Ovary (tissue), 9 donors: ENCODE results near the gene TUBGCP5. TPM values are rescaled to one million over a fixed set of nuclear protein-coding genes. Genes with fewer than 3 reads are reported as not detected.

Experiments
- DNase-seq, 5 donors: peaks; one replicate each; pipeline ENCODE4 v3.0.0-alpha.2; 2019 to 2020
- H3K27ac ChIP-seq, 2 donors: fragments of 200-600 bp; one replicate each; pipeline versions ENCODE4 v1.5.1 to v1.8.0; 2019 to 2022
- H3K27me3 ChIP-seq: fragments of 200-600 bp; one replicate; pipeline ENCODE4 v1.8.0; 2022
- H3K36me3 ChIP-seq: fragments of 200-600 bp; sonication (generic); one replicate; pipeline ENCODE4 v1.5.1; 2019
- H3K4me1 ChIP-seq: one replicate; pipeline ENCODE4 v1.8.1; 2013; ENCODE audit warnings: mild to moderate bottlenecking, moderate library complexity; ENCODE audit not compliant: insufficient read depth
- H3K4me3 ChIP-seq: fragments of 200-600 bp; sonication (generic); one replicate; pipeline ENCODE4 v1.5.1; 2017
- H3K9me3 ChIP-seq, 2 donors: fragments of 200-600 bp in 1 of 2; sonication (generic) in 1 of 2; one replicate each; pipeline versions ENCODE4 v1.5.1 to v1.8.1; 2013 to 2019; ENCODE audit warnings: mild to moderate bottlenecking in 1 of 2, moderate library complexity in 1 of 2
- CTCF ChIP-seq, 3 donors: fragments of 450-650 bp in 2 of 3; fragments of 200-600 bp in 1 of 3; IDR thresholded peaks; one replicate each; pipeline versions ENCODE4 v1.5.1 to v1.8.0; 2016 to 2022; ENCODE audit warnings: antibody characterized with exemption in 3 of 3, mild to moderate bottlenecking in 1 of 3
- EP300 ChIP-seq: sonication (generic); formaldehyde crosslinking; IDR thresholded peaks from one replicate; pipeline ENCODE4 v1.6.1; 2017; ENCODE audit warnings: antibody characterized with exemption
- POLR2A ChIP-seq: fragments of 450-650 bp; IDR thresholded peaks from one replicate; pipeline ENCODE4 v1.6.1; 2017; ENCODE audit warnings: antibody characterized with exemption, mild to moderate bottlenecking, moderate library complexity
- WGBS, 3 donors: extraction: QIAGEN DNeasy Blood & Tissue Kit in 1 of 3; methylation state at CpG; one replicate each; pipeline versions ENCODE4 v1.1.5 to v1.1.7; 2013 to 2017; 5-methylcytosine and 5-hydroxymethylcytosine counted together
- intact Hi-C, 4 donors: fragments of 100-400 bp; cut with DNase I; formaldehyde crosslinking; loops; one replicate each; pipeline versions ENCODE4 v1.11.0 to v1.15.1; 2022 to 2023
- polyA plus RNA-seq, 2 donors: library from polyadenylated mRNA; stranded (reverse); fragments of 200-250 nt in 1 of 2; fragments of 350-450 nt in 1 of 2; fragmentation: Illumina TruSeq in 1 of 2; extraction: RNeasy Lipid Tissue Mini Kit (QIAGEN cat#74804) in 1 of 2; gene quantifications; one replicate each; pipeline ENCODE4 v1.2.3, GENCODE V29; 2013 to 2014
- total RNA-seq, 7 donors: library from RNA; depleted of rRNA in 2 of 7; stranded (reverse); fragments of >200 nt in 2 of 7; fragmentation: NEBNext Ultra II Directional in 3 of 7; extraction: Animal tissue kit (Norgen Biotek cat#: 25700) in 3 of 7; gene quantifications; one replicate each; pipeline versions ENCODE4 v1.1.0 to v1.2.4, GENCODE V29; 2016 to 2023
- donor health status: DM: no; HTN: no; CAD: no; lungs with moderate emphysema.
- donor health status: DM: no; HTN: no; CAD: no.
- donor health status: Bipolar disorder and iron deficiency.
- donor health status: DM: yes; HTN: yes; CAD: no.
- donor health status: DM: no; HTN: no; CAD: no.
- donor health status: DM: yes; HTN: yes; CAD: no.

The TUBGCP5 gene
- total and polyA plus RNA-seq, 9 donors = 8.5 to 25.6 (median 16.1) TPM

GRCh38 chr15:23057707-23058106 lies 18.3 kb upstream of the TUBGCP5 start:
- TF ChIP-seq CTCF (IDR thresholded peaks at IDR 0.05) = no peak
- TF ChIP-seq EP300 = no peak
- TF ChIP-seq POLR2A = no peak
- Histone ChIP-seq H3K4me1 (no peaks in the 10 kb centered on the region), H3K4me3 (no peak overlapping the region), H3K9me3 (no peaks in the 10 kb centered on the region), H3K27ac (no peak overlapping the region), H3K27me3 (no peaks in the 10 kb centered on the region), H3K36me3 (no peaks in the 10 kb centered on the region)
- intact Hi-C loops = no loop called here
- DNase-seq = no peak

- no peaks in the 10 kb centered on the region for H3K27me3 ChIP-seq
- TF ChIP-seq CTCF (IDR thresholded peaks at IDR 0.05) (no peak), EP300 (no peak), POLR2A (no peak)
- no peaks in the 10 kb centered on the region for H3K4me1 ChIP-seq
- intact Hi-C loops = no loop called here
- H3K36me3 ChIP-seq = no peaks in the 10 kb centered on the region
- WGBS, 3 donors = 29 to 46% (median 38%) methylated on average over 5 of the region's 5 CpGs
- no peak overlapping the region for H3K4me3 ChIP-seq
- no peaks in the 10 kb centered on the region for H3K9me3 ChIP-seq
- H3K27ac ChIP-seq = no peak overlapping the region
- no peak for DNase-seq
Measured at GRCh38 chr15:23055316-23055715, 15.9 kb upstream of the TUBGCP5 start.

DNA sequence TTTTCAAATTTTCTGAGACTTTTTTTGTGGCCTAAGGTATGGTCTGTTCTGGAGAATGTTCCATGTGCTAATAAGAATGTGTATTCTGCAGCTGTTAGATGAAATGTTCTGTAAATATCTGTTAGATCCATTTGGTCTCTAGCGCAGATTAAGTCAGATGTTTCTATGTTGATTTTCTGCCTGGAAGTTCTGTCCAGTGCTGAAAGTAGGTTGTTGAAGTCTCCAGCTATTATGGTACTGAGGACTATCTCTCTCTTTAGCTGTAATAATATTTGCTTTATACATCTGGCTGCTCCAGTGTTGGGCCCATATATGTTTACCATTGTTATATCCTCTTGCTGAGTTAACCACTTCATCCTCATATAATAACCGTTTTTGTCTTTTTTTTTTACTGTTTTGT lies 13.2 kb upstream of the TUBGCP5 start:
- TF ChIP-seq POLR2A (no peak), CTCF (IDR thresholded peaks at IDR 0.05) (no peak), EP300 (no peak)
- 45 to 63% (median 55%) methylated on average over 2 of the region's 2 CpGs for WGBS, 3 donors
- H3K27ac ChIP-seq = no peak overlapping the region
- H3K27me3 ChIP-seq = no peaks in the 10 kb centered on the region
- DNase-seq = no peak
- no peaks in the 10 kb centered on the region for H3K9me3 ChIP-seq
- H3K4me1 ChIP-seq = no peaks in the 10 kb centered on the region
- intact Hi-C loops = no loop called here
- no peak overlapping the region for H3K4me3 ChIP-seq
- no peaks in the 10 kb centered on the region for H3K36me3 ChIP-seq

GRCh38 chr15:23050708-23051107 lies 11.3 kb upstream of the TUBGCP5 start:
- WGBS, 3 donors = 51 to 57% (median 54%) methylated on average over 1 of the region's 1 CpG
- intact Hi-C loops = no loop called here

More at GRCh38 chr15:23050708-23051107, 11.3 kb upstream of the TUBGCP5 start:
- Histone ChIP-seq H3K27ac (no peak overlapping the region), H3K4me1 (no peaks in the 10 kb centered on the region), H3K27me3 (no peaks in the 10 kb centered on the region), H3K4me3 (no peak overlapping the region), H3K36me3 (no peaks in the 10 kb centered on the region), H3K9me3 (no peaks in the 10 kb centered on the region)
- DNase-seq = no peak
- TF ChIP-seq POLR2A (no peak), CTCF (IDR thresholded peaks at IDR 0.05) (no peak), EP300 (no peak)
